Tracheal epithelial cell (primary cell): ENCODE data around the gene KLF9. TPM values are rescaled to one million over a fixed set of nuclear protein-coding genes. Genes with fewer than 3 reads are reported as not detected.

Experiments used
- total RNA-seq: library from RNA; depleted of rRNA; stranded (reverse); fragments of >200 nt; gene quantifications from 2 replicates; pipeline ENCODE4 v1.2.1, GENCODE V29; 2014

The KLF9 gene
- total RNA-seq: 19.0 and 21.5 TPM in 2 replicates

GRCh38 chr9:70413799-70414775 is at the start of gene KLF9:
KLF9 (minus strand) TSS chr9:70414657; CDS start chr9:70413363, 1,294 bp downstream.

Other genes with a start within 250 kb of the KLF9 start
- 12.8 and 18.5 TPM in 2 replicates for gene SMC5, start 155.7 kb downstream of the KLF9 start, total RNA-seq